BJ (cell line): ENCODE measurements around the gene UBE2K. TPM values are rescaled to one million over a fixed set of nuclear protein-coding genes. Genes with fewer than 3 reads are reported as not detected.
"Not testable (repeated sequence)": the region's sequence is repeated elsewhere in the genome, so short reads cannot be mapped to it uniquely, and the experiment has no call there.

Experiments used
- CTCF ChIA-PET: fragments of 350-600 bp; formaldehyde crosslinking; extraction: SDS; loops from one replicate; lab custom pipeline; 2021; ENCODE audit warnings: antibody characterized with exemption, inconsistent platforms; lab: Yijun Ruan, JAX
- POLR2A ChIA-PET: fragments of 300-600 bp; sonication (Branson Sonifier 250); formaldehyde crosslinking; extraction: SDS; loops from one replicate; lab custom pipeline; 2021; ENCODE audit warnings: antibody characterized with exemption; lab: Charles Lee
- DNase-seq: peaks from one replicate; pipeline ENCODE4 v3.0.0-alpha.2; 2011; ENCODE audit warnings: low read depth
- H3K27me3 ChIP-seq: 2 replicates; pipeline ENCODE4 v1.6.0; 2011; ENCODE audit warnings: low read length; ENCODE audit not compliant: control insufficient read depth, insufficient read depth
- H3K36me3 ChIP-seq: 2 replicates; pipeline ENCODE4 v1.5.1; 2011; ENCODE audit warnings: low read length; ENCODE audit not compliant: control insufficient read depth, insufficient read depth
- H3K4me3 ChIP-seq: 2 replicates; pipeline ENCODE4 v1.5.1; 2011; ENCODE audit warnings: low read depth, mild to moderate bottlenecking, control low read depth, low read length
- CTCF ChIP-seq: IDR thresholded peaks from 2 replicates; pipeline ENCODE4 v1.5.1; 2011; ENCODE audit warnings: low read depth, mild to moderate bottlenecking, control low read depth, inconsistent platforms, low read length, moderate library complexity; ENCODE audit not compliant: insufficient read depth
- polyA plus RNA-seq: library from polyadenylated mRNA; depleted of rRNA; stranded (reverse); fragments of >200 nt; gene quantifications from 2 replicates; pipeline ENCODE4 v1.2.3, GENCODE V29; 2011

The UBE2K gene
- polyA plus RNA-seq, 1 experiment: 44.1 TPM

- Histone ChIP-seq H3K27me3 (no peaks in the 10 kb centered on the region), H3K4me3 (no peak overlapping the region), H3K36me3 (no peaks in the 10 kb centered on the region)
- TF ChIP-seq CTCF: no peak
- POLR2A ChIA-PET: no interaction called here
- DNase-seq: no peak
- CTCF ChIA-PET: interaction anchor here (1.3 kb wide), 1 partner anchor 10 kb away, joined by 3 read pairs; no protein-coding TSS in a partner anchor
These were observed 88.9 kb downstream of the UBE2K start for GRCh38 chr4:39786838-39787237.

DNA sequence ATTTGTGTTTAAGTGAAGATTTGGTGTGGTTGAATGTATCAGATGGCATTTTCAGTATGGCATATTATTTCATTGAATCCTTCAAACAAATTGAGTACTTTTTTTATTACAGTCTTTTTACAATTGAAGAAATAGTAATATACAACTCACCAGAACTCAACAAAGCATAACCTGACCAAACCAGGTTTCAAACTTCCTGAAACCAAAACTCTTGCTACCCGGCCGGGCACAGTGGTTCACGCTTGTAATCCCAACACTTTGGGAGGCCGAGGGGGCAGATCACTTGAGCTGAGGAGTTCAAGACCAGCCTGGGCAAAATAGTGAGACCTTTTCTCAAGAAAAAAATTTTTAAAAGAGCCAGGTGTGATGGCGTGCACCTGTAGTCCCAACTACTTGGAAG, 94.2 kb downstream of the UBE2K start:
- no peak for DNase-seq
- no peak for TF ChIP-seq CTCF
- POLR2A ChIA-PET: no interaction called here
- CTCF ChIA-PET: no interaction called here
- H3K27me3 ChIP-seq: no peaks in the 10 kb centered on the region
- no peaks in the 10 kb centered on the region for H3K36me3 ChIP-seq
- no peak overlapping the region for H3K4me3 ChIP-seq

DNA sequence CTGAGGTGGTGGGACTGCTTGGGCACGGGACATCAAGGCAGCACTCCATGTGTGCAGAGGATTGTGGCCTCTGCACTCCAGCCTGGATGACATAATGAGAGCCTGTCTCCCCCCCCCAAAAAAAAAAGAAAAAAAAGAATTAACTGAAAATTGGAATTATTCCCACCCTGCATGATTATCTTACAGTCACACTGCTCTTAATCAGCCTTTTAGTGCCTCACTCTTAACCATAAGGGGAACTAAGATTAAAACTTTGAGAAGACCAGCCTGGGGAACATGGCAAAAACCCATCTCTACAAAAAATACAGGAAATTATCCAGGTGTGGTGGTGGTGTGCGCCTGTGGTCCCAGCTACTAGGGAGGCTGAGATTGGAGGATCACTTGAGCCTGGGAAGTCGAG, 94.6 kb downstream of the UBE2K start:
- ChIA-PET CTCF (no interaction called here), POLR2A (no interaction called here)
- no peak overlapping the region for H3K4me3 ChIP-seq
- DNase-seq: no peak
- H3K27me3 ChIP-seq: no peaks in the 10 kb centered on the region
- no peaks in the 10 kb centered on the region for H3K36me3 ChIP-seq
- no peak for TF ChIP-seq CTCF

- DNase-seq, CTCF ChIA-PET, H3K27me3 ChIP-seq, H3K4me3 ChIP-seq, POLR2A ChIA-PET, H3K36me3 ChIP-seq: not testable (repeated sequence)
These were observed 95.0 kb downstream of the UBE2K start for GRCh38 chr4:39792976-39793375.

DNA sequence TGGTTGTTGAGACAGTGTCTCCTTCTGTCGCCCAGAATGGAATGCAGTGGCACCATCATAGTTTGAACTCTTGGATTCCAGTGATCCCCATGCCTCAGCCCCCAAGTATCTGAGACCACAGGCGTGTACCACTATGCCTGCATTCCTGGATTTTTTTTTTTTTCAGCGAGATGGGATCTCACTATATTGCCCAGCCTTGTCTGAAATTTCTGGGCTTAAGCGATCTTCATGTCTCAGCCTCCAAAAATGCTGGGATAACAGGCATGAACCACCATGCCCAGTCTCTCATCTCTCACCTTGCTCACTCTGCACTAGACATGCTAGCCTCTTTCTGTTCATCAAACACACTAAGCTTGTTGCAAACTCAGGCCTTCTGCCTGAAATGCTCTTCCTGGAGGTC, 104.1 kb downstream of the UBE2K start:
- no peaks in the 10 kb centered on the region for H3K36me3 ChIP-seq
- ChIA-PET CTCF (no interaction called here), POLR2A (no interaction called here)
- no peaks in the 10 kb centered on the region for H3K27me3 ChIP-seq
- no peak overlapping the region for H3K4me3 ChIP-seq
- no peak for DNase-seq
- no peak for TF ChIP-seq CTCF

DNA sequence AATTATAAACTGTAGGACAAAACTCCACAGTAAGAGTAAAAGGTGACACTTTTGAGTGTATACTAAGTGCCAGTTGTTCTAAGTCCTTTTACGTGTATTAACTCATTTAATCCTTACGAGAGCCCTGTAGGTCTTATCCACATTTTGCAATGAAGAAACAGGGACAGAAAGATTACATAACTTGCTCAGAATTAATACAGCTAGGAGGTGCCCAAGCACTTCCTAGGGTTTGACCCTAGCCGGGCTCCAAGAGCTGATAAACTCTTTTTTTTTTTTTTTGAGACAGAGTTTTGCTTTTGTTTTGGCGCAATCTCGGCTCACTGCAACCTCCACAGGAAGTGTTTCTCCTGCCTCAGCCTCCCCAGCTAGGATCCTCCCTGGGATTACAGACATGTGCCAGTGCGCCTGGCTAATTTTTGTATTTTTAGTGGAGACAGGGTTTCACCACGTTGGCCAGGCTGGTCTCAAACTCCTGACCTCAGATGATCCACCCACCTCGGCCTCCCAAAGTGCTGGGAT, 110.4 kb downstream of the UBE2K start:
- DNase-seq: no peak
- H3K4me3 ChIP-seq: no peak overlapping the region
- no peaks in the 10 kb centered on the region for H3K27me3 ChIP-seq
- no peaks in the 10 kb centered on the region for H3K36me3 ChIP-seq
- ChIA-PET CTCF (no interaction called here), POLR2A (no interaction called here)
- no peak for TF ChIP-seq CTCF
